Activated CD4-positive, alpha-beta T cell treated with anti-CD3 and anti-CD28 coated beads for 24 hours (primary cell): Measurements from ENCODE around the gene METTL25B.

Experiments used
- DNase-seq, 2 donors: peaks; one replicate each; pipeline ENCODE4 v3.0.0-alpha.2; 2020; ENCODE audit warnings: low read depth in 2 of 2

Gene METTL25B

DNA sequence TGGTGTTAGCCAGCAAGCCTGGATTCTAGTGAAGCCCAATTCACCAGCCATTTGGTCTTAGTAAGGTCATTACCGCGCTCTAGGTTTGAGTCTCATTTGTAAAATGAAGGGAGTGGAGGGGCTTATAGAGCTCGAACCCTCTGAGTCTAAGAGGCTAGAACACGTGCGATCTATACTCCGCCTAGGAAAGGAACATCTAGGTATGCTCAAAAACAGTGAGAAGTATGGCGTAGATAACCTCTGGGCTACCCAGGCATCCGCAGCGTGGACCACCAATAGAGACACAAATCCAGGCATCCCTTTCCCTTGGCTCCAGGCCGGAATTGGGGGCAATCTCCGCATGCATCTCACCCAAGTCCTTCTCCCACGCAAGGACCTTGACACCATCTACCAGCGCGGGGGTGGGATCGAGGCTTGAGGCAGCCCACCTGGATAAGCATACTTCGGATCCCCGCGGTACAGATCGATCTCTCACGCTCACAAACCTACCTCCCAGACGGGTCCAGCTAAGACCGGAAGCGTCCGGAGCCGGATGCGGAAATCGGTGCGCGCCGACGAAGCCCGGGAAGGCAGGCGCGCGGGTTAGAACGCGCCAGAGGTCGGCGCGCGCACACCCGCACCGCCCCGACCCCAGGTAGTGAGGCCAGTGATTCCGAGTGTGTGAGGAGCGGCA, at the start of gene METTL25B:
Gene METTL25B (plus strand): TSS at position 544 of the 673 bp plus-strand sequence. CDS start 636 bp downstream, outside the sequence.
- DNase-seq = peak; percentile 54 to 73

- no peak for DNase-seq
Measured at GRCh38 chr1:156680056-156680455, 48.2 kb upstream of the METTL25B start.

- DNase-seq = no peak
Measured at GRCh38 chr1:156681196-156681960, 46.9 kb upstream of the METTL25B start.

DNA sequence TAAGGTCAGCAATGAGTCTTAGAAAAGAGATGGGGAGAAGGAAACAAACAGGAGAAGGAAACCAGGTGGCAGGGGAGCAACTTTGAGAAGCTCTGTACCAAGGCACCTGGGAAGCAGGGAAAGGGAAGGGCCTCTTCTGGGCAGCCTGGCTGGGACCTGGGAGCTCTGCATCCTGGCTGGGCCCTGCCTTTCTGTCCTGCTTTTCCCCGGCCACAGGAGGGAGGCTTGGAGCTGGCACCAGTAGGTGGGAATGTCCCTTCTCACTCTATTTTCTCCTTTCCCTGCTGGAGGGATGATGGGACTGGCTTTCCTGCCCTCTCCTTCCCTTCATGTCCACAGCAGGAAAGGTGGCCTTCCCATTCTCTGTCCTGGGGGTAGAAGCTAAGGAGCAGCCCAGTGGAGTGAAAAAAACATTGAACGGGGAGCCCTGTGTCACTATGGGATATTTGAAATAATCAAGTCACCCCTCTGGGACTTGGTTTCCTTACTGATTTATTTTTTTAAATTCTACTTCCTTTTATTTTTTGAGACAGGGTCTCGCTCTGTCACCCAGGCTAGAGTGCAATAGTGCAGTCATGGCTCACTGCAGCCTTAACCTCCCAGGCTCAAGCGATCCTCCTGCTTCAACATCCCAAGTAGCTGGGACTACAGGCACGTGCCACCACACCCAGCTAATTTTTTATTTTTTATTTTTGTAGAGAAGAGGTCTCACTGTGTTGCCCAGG, 45.9 kb upstream of the METTL25B start:
- DNase-seq = no peak

DNA sequence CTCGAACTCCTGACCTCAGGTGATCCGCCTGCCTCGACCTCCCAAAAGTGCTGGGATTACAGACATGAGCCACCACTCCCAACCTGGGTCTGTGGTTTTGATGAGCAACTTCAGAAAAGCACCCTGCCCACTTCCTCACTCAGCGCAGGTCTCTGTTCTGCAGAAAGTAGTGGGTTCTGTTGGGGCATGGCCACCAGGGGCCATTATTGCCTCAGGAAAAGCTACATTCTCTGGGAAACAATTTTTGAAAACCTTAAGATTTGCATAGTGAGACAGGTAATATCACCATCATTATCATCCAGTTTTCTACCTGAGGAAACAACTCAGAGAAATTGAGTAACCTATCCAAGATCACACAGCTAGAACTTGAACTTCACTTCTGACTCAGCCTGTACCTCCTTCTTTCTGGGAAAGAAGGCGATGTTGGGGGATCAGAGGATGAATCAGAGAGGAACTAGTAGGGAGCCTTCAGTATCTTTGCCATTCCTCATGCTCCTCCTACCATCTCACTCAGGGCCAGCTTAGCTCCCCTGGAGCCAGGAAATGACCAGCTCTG, 44.0 kb upstream of the METTL25B start:
- no peak for DNase-seq

DNA sequence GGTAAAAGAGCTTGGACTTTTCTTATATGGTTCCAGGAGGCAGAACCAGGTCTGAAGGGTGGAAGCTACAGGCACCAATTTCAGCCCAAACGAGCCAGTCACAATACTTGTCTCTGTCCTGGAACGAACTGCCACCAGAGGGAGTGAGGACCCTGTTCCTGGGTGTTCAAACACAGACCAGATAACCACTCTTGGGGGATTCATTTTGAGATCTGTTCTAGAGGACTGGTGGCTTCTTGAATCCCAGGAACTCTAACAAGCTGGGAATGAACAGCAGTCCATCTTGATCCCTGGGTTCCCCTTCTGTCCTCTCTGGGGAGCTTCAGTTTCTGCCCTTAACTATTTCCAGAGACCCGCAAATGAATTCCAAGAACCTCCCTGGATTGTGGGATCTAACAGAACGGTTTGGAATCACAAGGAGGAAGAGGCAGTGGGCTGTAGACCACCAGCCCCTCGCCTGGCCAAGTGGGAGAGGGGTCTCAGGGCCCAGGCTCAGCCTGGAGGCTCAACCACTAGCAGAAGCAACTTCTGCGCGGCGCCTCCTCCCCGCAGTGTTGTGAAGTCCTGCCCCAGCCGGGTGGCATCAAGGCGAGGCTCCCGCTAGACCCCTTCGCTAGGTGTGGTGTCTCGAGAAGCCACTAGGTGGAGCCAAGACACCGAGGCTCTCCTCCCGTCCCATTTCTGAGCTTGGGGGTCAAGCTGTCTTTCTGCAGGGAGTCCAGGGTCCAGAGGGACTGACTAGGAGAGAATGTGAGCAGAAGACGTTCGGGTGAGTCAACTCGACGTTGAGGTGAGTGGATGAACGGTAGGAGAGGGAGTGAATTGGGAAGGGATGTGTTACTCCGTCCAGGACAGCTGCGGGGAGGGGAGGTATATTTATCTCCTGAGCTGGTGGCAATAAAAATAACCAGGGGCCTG, 39.0 kb upstream of the METTL25B start:
- peak; percentile 64 for DNase-seq

- no peak for DNase-seq
Measured at GRCh38 chr1:156689953-156690674, 38.2 kb upstream of the METTL25B start.

DNA sequence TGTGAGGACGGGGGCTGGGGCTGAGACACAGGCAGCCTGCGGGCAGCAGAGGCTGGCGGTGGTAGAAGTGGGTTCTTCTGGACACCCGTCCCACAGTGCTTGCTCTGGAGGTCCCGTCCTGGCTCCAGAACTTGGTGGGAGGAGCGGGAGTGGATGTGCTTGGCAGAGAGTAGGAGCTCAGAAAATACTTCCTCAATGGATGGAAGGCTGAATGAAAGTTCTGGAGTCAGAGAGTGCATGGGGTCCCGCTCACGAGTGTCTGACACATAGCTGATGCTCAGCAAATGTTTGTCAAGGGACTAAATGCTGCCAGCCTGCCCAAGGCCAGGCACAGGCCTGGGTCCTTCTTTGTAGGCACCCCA, 37.6 kb upstream of the METTL25B start:
- no peak for DNase-seq

- DNase-seq = no peak
Measured at GRCh38 chr1:156691191-156691590, 37.1 kb upstream of the METTL25B start.

DNA sequence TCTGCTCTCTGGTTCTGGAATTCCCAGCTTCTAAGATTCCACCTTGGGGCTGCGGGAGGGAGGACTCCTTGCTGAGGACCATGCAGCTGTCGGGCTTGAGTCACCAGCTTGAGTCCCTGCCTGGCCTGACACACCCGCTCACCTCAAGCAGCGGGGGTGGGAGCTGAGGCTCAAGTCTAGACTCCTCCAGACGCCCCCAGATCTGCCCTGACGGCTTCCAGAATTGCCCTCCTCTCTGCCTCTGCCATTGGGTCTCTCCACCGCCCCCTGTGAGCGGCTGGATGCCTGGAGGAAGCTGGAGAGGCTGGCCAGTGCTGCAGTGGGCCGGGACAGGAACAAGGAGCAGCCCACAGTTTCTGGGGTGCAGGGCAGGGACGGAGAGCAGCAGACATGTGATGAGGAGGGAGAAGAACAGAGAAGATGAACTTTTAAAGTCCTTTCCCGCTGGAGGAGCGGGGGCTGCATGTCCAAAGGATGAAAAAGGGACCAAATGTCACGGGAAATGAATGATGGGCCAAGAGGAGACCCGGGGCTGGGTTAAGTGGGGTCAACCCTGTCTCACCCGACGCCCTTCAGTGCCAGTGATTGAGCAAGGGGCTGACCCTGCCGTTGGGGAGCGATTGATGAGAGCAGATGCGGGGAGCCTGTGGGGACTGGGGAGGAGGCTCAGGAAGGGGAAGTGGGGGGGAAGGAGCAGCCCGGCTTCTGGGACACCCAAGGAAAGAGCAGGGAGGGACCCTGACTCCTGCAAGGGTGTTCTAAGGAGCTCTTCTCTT, 36.4 kb upstream of the METTL25B start:
- DNase-seq = no peak

GRCh38 chr1:156692441-156692924, 35.8 kb upstream of the METTL25B start:
- no peak for DNase-seq

DNA sequence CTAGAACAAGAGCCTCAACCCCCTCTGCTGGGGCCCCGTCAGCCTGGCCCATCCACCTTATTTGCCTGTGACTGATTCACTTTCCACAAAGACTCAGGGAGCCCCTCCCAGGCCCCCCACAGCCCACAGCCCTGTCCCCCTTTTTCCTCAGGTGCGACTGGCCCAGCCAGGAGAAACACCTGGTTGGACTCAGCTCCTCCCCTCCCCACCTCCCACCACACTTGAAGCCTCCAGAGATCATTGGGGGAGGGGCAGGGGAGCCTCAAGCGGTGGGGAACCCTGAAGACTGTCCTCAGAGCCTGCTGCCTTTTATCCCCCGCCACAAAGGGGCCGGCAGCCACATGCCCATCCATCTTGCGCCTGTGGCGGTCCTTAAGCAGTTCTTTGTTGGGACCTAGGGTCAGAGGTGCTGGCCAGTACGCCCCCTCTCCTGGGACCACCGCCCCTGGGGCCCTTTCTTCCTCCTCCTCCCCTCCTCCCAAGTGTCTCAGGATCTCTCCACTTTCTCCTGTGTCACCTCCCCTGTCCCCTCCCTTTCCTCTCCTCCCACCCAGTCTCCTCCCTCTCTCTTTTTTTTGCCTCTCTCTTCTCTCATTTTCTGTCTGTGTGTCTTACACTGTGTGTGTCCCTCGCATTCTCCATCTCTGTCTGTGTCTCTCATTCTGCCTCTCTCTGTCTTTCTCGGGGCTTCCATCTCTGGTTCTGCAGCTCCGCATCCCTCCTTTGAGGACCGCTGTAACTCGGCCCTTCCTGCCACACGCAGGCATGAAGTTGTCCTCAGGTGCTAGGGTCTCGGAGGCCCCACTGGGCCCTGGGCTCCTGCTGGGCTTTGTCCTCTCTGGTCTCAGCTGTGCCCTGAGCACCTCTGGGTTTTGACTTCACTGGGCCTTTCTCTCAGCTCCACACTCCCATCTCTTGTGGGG, 35.1 kb upstream of the METTL25B start:
- no peak for DNase-seq

DNA sequence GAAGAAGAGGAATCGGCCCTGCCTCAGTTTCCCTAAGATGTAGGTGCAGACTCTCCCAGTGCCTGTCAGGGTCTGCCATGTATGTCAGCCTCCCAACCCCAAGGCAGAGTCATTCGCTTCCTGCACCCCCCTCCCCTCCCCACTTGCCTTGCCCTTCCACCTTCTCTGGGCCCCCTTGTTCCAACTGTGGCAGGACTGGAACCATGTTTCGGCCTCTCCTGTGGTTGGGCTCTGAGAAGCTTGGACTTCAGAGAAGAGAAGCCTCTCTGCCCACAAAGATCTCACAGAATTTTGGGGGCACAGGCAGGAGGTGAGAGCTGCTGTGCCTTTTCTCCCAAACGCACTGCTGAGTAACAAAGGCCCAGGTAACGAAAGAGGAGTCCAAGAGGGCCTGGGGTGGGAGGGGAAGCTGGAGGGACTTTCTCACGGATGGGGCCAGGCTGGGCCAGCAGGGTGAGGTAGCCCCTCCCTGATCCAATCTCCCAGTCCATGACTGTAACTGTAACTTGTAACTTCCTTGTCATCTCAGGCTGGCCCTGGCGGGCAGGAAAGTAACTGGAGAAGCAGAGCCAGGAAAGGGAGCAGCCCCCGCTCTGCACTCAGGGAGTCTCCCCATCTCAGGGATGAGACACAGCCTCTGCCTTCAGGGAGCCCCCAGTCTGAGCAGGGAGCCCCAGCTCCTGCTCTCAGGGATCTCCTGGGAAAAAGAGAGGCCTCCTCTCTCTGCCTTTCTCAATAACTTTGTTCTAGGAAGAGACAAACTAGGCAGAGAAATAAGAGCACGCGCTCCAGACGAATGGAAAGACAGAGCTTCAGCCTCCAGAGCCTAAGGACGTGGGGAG, 34.2 kb upstream of the METTL25B start:
- no peak for DNase-seq

DNA sequence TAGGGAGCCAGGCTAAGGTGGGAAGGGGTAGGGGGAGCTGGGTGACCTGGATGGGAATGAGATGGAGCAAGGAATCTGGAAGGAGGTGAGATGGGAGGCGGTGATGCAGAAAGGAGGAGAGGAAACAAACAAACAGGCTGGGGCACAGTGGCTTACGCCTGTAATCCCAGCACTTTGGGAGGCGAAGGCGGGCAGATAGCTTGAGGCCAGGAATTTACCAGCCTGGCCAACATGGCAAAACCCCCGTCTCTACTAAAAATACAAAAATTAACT, 33.6 kb upstream of the METTL25B start:
- DNase-seq = no peak

GRCh38 chr1:156696755-156697154, 31.5 kb upstream of the METTL25B start:
- DNase-seq = no peak

GRCh38 chr1:156697481-156697880, 30.8 kb upstream of the METTL25B start:
- no peak for DNase-seq

DNA sequence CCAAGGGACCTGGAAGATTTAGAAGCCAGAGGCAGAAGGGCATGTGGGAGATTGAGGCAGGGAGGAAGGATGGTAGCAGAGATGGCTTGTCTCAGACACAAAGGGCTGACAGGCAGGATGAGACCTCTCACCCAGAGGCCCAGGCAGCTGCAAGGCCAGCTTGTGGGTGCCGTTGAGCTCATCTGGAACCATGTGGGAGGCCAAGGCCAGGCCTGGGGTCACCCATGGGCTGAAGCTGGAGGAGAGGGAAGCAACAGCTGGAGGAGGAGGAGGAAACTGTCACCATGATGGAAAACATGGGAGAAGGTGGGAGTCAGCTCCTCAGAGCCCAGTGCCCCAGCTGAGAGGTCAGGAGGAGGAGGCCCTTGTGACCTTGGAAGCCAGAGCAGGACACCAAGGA, 29.3 kb upstream of the METTL25B start:
- no peak for DNase-seq
